Measurements from ENCODE around the gene RGS16.
"Not testable (repeated sequence)": the region's sequence is repeated elsewhere in the genome, so short reads cannot be mapped to it uniquely, and the experiment has no call there.

RGS16 gene

DNA sequence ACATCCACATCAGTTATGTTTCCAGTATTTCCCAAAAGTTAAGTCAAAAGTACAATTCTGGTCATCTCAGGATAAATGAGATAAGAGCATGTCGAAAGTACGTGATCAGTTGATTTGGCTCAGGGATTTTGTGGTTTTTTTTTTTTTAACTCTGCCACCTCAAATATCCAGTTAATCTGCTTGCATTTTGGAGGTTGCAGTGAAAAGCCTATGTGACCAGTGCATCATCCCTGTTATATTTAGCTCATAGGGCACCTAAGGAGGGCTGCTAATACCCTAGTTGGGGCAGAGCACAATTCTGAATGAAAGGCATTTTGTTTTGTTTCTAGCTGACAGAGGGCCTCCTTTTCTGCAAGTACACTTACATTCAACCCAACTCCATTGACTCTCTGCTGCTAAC, 31.7 kb upstream of the RGS16 start:
- Mint-ChIP-seq H3K9me3 (no peaks in the 10 kb centered on the region), H3K4me3 (no peak overlapping the region), H3K27me3 (peaks cover 40% of the 10 kb centered on the region), H3K27ac (ENCODE audit: low read depth) (no peak overlapping the region), H3K36me3 (ENCODE audit: insufficient read depth) (peaks cover 1% of the 10 kb centered on the region), H3K4me1 (peaks cover 10% of the 10 kb centered on the region)
- DNase-seq (ENCODE audit: low spot score in 2 of 2) (no peak), ATAC-seq (replicated peaks; ENCODE audit: extremely low read depth, poor library complexity, severe bottlenecking) (no peak)

DNA sequence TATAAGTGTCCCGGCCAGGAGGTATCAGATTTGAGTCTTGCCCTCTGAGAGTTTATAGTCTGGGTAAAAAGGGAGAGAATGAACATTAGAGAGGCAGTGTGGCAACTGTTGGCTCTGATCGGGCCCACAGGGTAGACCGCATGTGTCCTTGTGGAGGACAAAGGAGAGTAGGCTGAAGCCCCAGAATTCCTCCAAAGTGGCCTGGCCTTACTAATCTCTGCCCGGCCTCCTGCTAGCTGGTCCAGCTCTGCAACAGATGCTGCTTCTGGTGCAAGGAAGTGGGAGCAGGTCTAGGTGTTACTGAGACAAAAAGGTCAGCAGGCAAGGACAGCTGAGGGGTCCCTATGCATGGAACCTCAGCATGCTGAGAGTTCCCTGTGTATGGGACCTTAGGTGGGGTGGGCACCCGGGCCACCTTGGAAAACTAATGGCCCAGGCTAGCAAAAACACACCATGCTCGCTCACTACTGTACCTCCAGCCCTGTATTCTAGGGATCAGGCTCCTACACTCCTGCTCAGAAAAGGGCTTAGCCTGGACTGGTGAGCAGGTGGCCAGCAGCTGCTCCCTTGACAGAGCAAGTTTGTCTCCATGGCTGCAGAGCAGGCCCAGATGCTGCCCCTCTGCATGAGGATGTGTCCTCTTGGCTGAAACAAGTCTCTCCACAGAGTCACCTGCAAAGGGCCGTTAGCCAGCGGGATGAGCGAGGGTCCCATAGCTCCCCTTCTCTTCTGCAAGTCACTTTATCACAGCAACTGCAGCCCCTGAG, 30.3 kb upstream of the RGS16 start:
- H3K36me3 Mint-ChIP-seq (ENCODE audit: insufficient read depth) = peaks cover 1% of the 10 kb centered on the region
- H3K27ac Mint-ChIP-seq (ENCODE audit: low read depth) = no peak overlapping the region
- no peaks in the 10 kb centered on the region for H3K9me3 Mint-ChIP-seq
- no peak for ATAC-seq (replicated peaks; ENCODE audit: extremely low read depth, poor library complexity, severe bottlenecking)
- H3K4me1 Mint-ChIP-seq = peaks cover 20% of the 10 kb centered on the region
- H3K27me3 Mint-ChIP-seq = peaks cover 41% of the 10 kb centered on the region
- no peak for DNase-seq (ENCODE audit: low spot score in 2 of 2)
- H3K4me3 Mint-ChIP-seq = no peak overlapping the region

DNA sequence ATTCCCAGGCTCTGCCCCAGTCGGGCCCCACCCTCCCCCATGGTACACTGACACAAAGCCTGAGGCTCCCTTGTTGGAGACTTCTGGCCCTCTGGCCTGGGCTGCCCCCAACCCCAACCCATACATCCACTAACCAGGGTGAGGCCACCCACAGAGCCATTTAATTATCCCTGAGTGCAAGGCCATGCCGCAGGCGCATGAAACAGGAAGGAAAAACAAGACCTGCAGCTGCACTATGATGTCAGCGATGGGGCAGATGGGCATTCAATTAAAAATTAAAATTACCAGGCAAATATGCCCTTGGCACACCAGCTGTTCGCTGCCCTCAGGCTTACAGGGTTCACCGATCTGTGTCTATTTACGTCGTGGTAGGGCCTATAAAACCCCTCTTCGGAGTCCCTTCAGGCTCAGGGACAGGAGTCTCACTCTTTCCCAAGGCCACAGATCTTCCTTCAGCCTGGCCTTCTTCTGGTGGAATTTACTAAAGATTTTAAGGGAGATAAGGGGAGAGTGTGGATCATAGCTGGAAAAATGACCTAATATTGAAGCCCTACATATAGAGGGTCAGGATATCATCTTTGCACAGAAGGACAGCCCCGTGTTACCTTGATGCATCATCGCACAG, 29.6 kb upstream of the RGS16 start:
- DNase-seq (ENCODE audit: low spot score in 2 of 2) (no peak), ATAC-seq (replicated peaks; ENCODE audit: extremely low read depth, poor library complexity, severe bottlenecking) (no peak)
- Mint-ChIP-seq H3K36me3 (ENCODE audit: insufficient read depth) (peaks cover 1% of the 10 kb centered on the region), H3K4me3 (no peak overlapping the region), H3K27ac (ENCODE audit: low read depth) (no peak overlapping the region), H3K4me1 (peaks cover 26% of the 10 kb centered on the region), H3K27me3 (peaks cover 48% of the 10 kb centered on the region), H3K9me3 (no peaks in the 10 kb centered on the region)

DNA sequence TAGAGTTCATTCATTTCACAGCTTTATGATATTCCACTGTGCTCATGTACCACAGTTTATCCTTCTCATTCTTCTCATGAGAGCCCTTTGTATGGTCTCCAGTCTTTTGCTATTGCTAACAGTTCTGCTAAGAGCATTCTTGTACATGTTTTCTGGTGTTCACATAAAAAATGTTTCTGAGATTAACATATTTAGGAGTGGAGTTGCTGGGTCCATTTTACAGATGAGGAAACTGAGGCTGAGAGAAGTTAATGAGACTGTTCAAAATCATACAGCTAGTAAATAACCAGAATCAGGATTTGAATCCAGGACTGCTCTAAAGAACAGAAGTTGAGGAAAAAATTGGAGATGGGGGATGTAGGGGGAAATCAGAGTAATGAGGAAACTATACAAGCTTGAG, 28.8 kb upstream of the RGS16 start:
- Mint-ChIP-seq H3K4me1 (peaks cover 26% of the 10 kb centered on the region), H3K36me3 (ENCODE audit: insufficient read depth) (peaks cover 1% of the 10 kb centered on the region), H3K9me3 (no peaks in the 10 kb centered on the region), H3K4me3 (no peak overlapping the region), H3K27ac (ENCODE audit: low read depth) (no peak overlapping the region), H3K27me3 (peaks cover 50% of the 10 kb centered on the region)
- ATAC-seq (replicated peaks; ENCODE audit: extremely low read depth, poor library complexity, severe bottlenecking) = no peak
- DNase-seq (ENCODE audit: low spot score in 2 of 2) = no peak

DNA sequence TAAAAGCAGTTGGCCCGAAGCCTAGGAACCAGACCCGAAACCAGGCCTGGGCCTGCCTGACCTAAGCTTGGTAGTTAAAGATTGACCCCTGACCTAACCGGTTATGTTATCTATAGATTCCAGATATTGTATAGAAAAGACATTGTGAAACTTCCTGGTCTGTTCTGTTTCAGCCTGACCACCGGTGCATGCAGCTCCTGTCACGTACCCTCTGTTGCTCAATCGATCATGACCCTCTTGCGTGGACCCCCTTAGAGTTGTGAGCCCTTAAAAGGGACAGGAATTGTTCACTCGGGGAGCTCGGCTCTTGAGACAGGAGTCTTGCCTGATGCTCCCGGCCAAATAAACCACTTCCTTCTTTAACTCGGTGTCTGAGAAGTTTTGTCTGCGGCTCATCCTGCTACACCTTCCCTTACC, 28.3 kb upstream of the RGS16 start:
- H3K4me3 Mint-ChIP-seq; H3K36me3 Mint-ChIP-seq (ENCODE audit: insufficient read depth); H3K9me3 Mint-ChIP-seq; ATAC-seq (replicated peaks; ENCODE audit: extremely low read depth, poor library complexity, severe bottlenecking); H3K27ac Mint-ChIP-seq (ENCODE audit: low read depth); DNase-seq (ENCODE audit: low spot score in 2 of 2): not testable (repeated sequence)
- Mint-ChIP-seq H3K27me3 (peaks cover 44% of the 10 kb centered on the region), H3K4me1 (peaks cover 26% of the 10 kb centered on the region)

DNA sequence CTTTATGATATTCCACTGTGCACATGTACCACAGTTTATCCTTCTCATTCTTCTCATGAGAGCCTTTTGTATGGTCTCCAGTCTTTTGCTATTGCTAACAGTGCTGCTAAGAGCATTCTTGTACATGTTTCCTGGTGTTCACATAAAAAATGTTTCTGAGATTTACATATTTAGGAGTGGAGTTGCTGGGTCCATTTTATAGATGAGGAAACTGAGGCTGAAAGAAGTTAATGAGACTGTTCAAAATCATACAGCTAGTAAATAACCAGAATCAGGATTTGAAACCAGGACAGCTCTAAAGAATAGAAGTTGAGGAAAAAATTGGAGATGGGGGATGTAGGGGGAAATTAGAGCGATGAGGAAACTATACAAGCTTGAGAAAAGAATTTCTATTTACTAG, 27.8 kb upstream of the RGS16 start:
- Mint-ChIP-seq H3K27me3 (peaks cover 39% of the 10 kb centered on the region), H3K27ac (ENCODE audit: low read depth) (no peak overlapping the region), H3K4me3 (no peak overlapping the region), H3K4me1 (peaks cover 26% of the 10 kb centered on the region), H3K36me3 (ENCODE audit: insufficient read depth) (peaks cover 1% of the 10 kb centered on the region), H3K9me3 (no peaks in the 10 kb centered on the region)
- ATAC-seq (replicated peaks; ENCODE audit: extremely low read depth, poor library complexity, severe bottlenecking) = no peak
- no peak for DNase-seq (ENCODE audit: low spot score in 2 of 2)

DNA sequence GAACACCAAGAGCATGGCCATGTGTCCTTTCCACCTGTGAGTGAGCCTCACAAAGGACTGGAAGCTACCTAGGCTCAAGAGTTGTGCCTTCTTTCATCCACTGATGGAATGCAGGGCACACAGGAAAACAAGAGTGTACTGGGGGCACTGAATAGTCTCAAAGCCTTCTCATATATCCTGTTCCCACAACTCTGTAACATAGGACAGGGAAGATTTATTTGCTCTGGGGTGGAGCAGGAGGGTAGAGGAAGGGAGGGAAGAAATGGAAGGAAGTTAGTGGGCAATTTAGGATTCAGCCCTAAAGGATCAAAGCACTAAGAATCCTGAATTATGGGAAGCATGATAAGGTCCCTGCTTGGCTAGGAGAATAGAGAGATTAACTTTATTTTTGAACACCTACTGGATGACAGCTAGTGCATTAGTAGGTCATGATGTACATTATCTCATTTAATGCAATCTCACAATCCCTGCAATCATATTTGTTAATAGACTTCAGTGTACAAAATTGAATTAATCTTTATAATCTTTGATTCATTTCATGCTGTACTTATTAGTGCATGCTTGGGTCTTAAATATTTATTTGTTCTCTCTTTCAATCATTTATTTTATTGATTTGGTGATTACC, 27.0 kb upstream of the RGS16 start:
- H3K27ac Mint-ChIP-seq (ENCODE audit: low read depth) = no peak overlapping the region
- H3K4me3 Mint-ChIP-seq = no peak overlapping the region
- ATAC-seq (replicated peaks; ENCODE audit: extremely low read depth, poor library complexity, severe bottlenecking) = no peak
- no peak for DNase-seq (ENCODE audit: low spot score in 2 of 2)
- peaks cover 37% of the 10 kb centered on the region for H3K27me3 Mint-ChIP-seq
- H3K9me3 Mint-ChIP-seq = no peaks in the 10 kb centered on the region
- peaks cover 1% of the 10 kb centered on the region for H3K36me3 Mint-ChIP-seq (ENCODE audit: insufficient read depth)
- H3K4me1 Mint-ChIP-seq = peaks cover 26% of the 10 kb centered on the region

DNA sequence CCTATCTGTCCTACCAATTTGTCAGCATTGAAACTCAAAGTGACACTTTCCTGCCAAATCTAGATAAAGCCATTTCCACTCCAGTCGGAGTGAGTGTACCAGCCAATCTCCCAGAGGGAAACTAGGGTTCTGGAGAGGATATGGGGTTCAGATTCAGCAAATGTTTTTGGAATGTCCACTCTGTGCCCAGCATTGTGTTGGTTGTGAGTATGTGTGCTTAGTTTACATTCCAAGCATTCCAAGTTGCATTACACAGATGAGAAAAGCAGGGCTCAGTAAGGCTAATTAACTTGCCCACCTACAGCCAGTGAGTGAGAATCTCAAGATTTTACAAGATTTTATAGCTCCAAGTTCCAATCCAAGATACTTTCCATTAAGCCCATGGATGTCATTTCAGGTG, 26.4 kb upstream of the RGS16 start:
- H3K27me3 Mint-ChIP-seq = peaks cover 32% of the 10 kb centered on the region
- DNase-seq (ENCODE audit: low spot score in 2 of 2) (no peak), ATAC-seq (replicated peaks; ENCODE audit: extremely low read depth, poor library complexity, severe bottlenecking) (no peak)
- H3K36me3 Mint-ChIP-seq (ENCODE audit: insufficient read depth) = peaks cover 1% of the 10 kb centered on the region
- no peak overlapping the region for H3K27ac Mint-ChIP-seq (ENCODE audit: low read depth)
- H3K4me3 Mint-ChIP-seq = no peak overlapping the region
- peaks cover 26% of the 10 kb centered on the region for H3K4me1 Mint-ChIP-seq
- no peaks in the 10 kb centered on the region for H3K9me3 Mint-ChIP-seq

DNA sequence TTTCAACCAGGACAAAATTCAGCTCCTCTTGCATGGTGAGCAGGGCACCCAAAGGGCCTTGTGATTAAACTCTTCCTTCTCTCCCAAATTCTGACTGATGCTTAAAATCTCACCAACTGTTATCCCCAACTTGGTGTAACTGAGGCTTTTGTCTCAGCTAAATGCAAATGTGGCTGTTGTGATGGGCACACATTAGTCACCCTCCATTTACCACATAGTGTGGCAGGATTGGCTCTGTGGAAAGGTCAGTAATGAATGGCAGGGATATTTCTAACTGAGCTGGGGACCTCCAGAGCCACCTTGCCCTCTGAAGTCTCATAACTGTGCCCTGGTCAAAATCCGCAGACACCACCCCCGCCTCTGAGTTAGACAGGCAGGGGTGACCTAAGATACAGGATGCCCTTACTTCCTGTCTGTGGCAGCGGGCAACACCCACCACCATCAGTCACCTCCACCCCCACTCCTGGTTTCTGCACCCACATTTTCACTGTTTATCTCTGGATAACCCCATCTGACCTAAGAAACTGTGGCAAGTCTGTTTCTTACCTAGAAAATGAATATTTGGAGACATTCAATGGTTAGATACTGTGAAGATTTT, 25.4 kb upstream of the RGS16 start:
- Mint-ChIP-seq H3K4me1 (peaks cover 26% of the 10 kb centered on the region), H3K4me3 (no peak overlapping the region), H3K9me3 (no peaks in the 10 kb centered on the region), H3K27me3 (peaks cover 24% of the 10 kb centered on the region), H3K27ac (ENCODE audit: low read depth) (peak overlapping the region; percentile 50), H3K36me3 (ENCODE audit: insufficient read depth) (peaks cover 1% of the 10 kb centered on the region)
- ATAC-seq (replicated peaks; ENCODE audit: extremely low read depth, poor library complexity, severe bottlenecking) (peak; percentile 92), DNase-seq (ENCODE audit: low spot score in 2 of 2) (peak; percentile 27 to 56)

DNA sequence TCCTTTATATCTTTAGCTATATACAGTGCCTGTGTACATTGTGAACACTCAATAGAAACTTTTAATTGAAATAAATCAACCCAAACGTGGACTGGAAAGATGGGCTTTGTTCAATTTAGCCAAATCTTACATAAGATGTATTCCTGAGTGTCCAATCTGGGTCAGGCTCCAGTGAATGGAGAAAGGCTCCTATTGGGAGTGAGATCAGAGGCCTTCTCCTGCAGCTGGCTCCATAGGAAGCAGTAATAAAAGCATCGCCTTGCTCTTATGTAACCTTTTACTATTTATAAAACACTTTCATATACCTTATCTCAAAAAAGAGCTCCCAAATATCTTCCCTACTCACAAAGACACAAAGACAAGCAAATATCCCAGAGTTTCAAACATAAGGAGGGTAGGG, 24.9 kb upstream of the RGS16 start:
- DNase-seq (ENCODE audit: low spot score in 2 of 2) (no peak), ATAC-seq (replicated peaks; ENCODE audit: extremely low read depth, poor library complexity, severe bottlenecking) (no peak)
- Mint-ChIP-seq H3K9me3 (no peaks in the 10 kb centered on the region), H3K4me1 (peaks cover 26% of the 10 kb centered on the region), H3K4me3 (no peak overlapping the region), H3K27ac (ENCODE audit: low read depth) (peak overlapping the region; percentile 50), H3K36me3 (ENCODE audit: insufficient read depth) (peaks cover 1% of the 10 kb centered on the region), H3K27me3 (peaks cover 18% of the 10 kb centered on the region)

DNA sequence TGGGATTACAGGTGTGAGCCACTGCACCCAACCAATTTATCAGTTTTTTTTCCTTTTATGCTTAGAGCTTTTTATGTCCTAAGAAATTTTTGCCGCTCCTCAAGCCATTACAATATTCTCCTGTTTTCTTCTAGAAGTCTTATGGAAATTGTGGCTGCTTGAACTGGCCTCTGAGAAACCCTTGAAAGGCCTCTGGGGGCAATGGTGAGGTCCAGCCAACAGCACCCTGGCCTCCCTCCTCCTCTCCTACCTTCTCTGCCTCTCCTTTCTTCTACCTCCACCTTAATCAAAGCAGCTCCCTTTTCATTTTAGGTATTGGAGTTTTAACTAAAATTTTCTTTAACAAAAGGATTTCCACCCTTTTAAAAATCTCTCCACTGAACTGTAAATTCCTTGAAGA, 24.5 kb upstream of the RGS16 start:
- peaks cover 14% of the 10 kb centered on the region for H3K27me3 Mint-ChIP-seq
- H3K4me3 Mint-ChIP-seq = no peak overlapping the region
- H3K27ac Mint-ChIP-seq (ENCODE audit: low read depth) = peak overlapping the region; percentile 50
- H3K4me1 Mint-ChIP-seq = peaks cover 26% of the 10 kb centered on the region
- DNase-seq (ENCODE audit: low spot score in 2 of 2) (no peak), ATAC-seq (replicated peaks; ENCODE audit: extremely low read depth, poor library complexity, severe bottlenecking) (no peak)
- H3K36me3 Mint-ChIP-seq (ENCODE audit: insufficient read depth) = peaks cover 1% of the 10 kb centered on the region
- no peaks in the 10 kb centered on the region for H3K9me3 Mint-ChIP-seq

DNA sequence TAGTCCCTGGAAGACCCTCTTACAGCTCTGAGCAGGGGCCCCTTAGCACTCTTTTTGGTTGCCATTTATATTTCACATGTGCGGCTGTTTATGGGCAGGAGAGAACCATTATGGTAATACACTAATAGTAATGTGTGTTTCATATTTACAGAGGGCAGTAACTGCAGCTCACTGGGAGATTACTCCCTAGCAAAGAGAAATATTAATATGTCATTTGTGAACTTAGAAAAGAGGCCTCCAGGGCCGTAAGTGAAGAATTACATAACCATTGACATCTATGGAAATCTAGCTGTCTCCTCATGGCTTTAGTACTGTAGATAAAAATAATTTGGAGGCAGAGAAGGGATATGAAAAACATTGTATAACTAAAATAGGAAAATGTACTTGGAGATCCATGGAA, 23.4 kb upstream of the RGS16 start:
- Mint-ChIP-seq H3K27ac (ENCODE audit: low read depth) (no peak overlapping the region), H3K4me1 (peaks cover 25% of the 10 kb centered on the region), H3K4me3 (no peak overlapping the region), H3K9me3 (no peaks in the 10 kb centered on the region), H3K27me3 (peaks cover 11% of the 10 kb centered on the region), H3K36me3 (ENCODE audit: insufficient read depth) (no peaks in the 10 kb centered on the region)
- no peak for ATAC-seq (replicated peaks; ENCODE audit: extremely low read depth, poor library complexity, severe bottlenecking)
- DNase-seq (ENCODE audit: low spot score in 2 of 2) = no peak
